ENCODE results near the gene LEO1. TPM values are rescaled to one million over a fixed set of nuclear protein-coding genes. Genes with fewer than 3 reads are reported as not detected.
A peak's percentile ranks its signal among the peaks of the same experiment; 100 is the strongest.

The LEO1 gene
- total and polyA plus RNA-seq, 7 donors: 6.2 to 18.6 (median 7.6) TPM

DNA sequence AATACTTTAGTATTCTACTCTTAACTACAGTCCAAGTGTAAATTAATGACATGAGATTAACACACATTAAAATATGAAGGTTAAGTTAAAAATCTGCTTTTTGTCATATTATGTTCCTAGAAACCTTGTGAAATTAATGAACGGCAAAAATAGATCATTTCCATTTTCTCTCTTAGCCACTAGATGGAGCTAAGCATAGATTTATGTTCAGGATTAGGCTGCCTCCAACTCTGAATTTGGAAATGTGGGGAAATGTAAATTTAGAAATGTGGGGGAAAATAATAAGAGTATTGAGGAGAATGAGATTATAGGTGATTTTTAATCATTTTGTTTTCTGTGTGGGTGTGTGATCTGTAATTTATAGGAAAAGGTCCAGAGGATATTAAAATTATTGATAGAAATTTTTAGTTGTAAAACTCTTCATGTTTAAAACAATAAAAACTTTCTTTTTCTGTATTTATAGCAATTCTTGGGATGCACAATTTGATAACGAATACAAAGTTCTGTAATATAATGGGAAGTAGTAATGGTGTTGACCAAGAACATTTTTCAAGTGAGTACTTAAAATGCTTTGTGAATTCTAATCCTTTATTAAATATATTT lies 82.9 kb downstream of the LEO1 start:
- TF ChIP-seq, protein P1, sequence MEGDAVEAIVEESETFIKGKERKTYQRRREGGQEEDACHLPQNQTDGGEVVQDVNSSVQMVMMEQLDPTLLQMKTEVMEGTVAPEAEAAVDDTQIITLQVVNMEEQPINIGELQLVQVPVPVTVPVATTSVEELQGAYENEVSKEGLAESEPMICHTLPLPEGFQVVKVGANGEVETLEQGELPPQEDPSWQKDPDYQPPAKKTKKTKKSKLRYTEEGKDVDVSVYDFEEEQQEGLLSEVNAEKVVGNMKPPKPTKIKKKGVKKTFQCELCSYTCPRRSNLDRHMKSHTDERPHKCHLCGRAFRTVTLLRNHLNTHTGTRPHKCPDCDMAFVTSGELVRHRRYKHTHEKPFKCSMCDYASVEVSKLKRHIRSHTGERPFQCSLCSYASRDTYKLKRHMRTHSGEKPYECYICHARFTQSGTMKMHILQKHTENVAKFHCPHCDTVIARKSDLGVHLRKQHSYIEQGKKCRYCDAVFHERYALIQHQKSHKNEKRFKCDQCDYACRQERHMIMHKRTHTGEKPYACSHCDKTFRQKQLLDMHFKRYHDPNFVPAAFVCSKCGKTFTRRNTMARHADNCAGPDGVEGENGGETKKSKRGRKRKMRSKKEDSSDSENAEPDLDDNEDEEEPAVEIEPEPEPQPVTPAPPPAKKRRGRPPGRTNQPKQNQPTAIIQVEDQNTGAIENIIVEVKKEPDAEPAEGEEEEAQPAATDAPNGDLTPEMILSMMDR (IDR thresholded peaks at IDR 0.05): peak; percentile 71
- ATAC-seq: peak in 2 of 4 donors; percentile 47 to 62
- no peak overlapping the region for H3K4me3 ChIP-seq

More for the DNA sequence above, 82.9 kb downstream of the LEO1 start:
- no peak overlapping the region for H3K27ac ChIP-seq
- no peak for DNase-seq
- intact Hi-C loops (cut with DNase I): loop anchor here in 1 of 2 donors (10.0 kb wide), 4 partner anchors 54 to 336 kb away; no protein-coding TSS in a partner anchor
- 31 to 34% (median 33%) methylated on average over 2 of the region's 2 CpGs for WGBS, 3 donors
- H3K36me3 ChIP-seq (ENCODE audit: insufficient read depth in 1 of 2, low read depth in 1 of 2): peaks cover 0 to 33% of the 10 kb centered on the region in 2 donors
- H3K9me3 ChIP-seq: no peaks in the 10 kb centered on the region
- H3K27me3 ChIP-seq (ENCODE audit: insufficient read depth in 3 of 3, low read length in 2 of 3): no peaks in the 10 kb centered on the region
- H3K4me1 ChIP-seq: no peaks in the 10 kb centered on the region

Other genes starting within 250 kb of the LEO1 start
- 10 to 100 TPM in 2 of 4 donors, 1 to 10 TPM in 2; 5.6 to 16.8 (median 9.8) TPM for gene LYSMD2, start 234.1 kb downstream of the LEO1 start, total RNA-seq
- gene LYSMD2, start 234.1 kb downstream of the LEO1 start, polyA plus RNA-seq: 1 to 10 TPM; 4.3 to 9.7 (median 6.8) TPM
- 1 to 10 TPM; 2.1 to 5.8 (median 2.1) TPM for gene TMOD2, start 220.2 kb downstream of the LEO1 start, total RNA-seq
- 1 to 10 TPM in 1 of 3 donors, under 1 TPM in 2; 0.49 to 2.6 (median 0.82) TPM for gene TMOD2, start 220.2 kb downstream of the LEO1 start, polyA plus RNA-seq
- gene TMOD3, start 142.1 kb downstream of the LEO1 start, total RNA-seq: 10 to 100 TPM in 1 of 4 donors, 1 to 10 TPM in 3; 6.4 to 22.6 (median 7.9) TPM
- gene TMOD3, start 142.1 kb downstream of the LEO1 start, polyA plus RNA-seq: 10 to 100 TPM in 1 of 3 donors, 1 to 10 TPM in 2; 1.8 to 12.0 (median 4.1) TPM
- gene MAPK6, start 47.4 kb upstream of the LEO1 start, total RNA-seq: 10 to 100 TPM; 29.4 to 58.5 (median 47.7) TPM
- 10 to 100 TPM; 21.1 to 62.7 (median 48.5) TPM for gene MAPK6, start 47.4 kb upstream of the LEO1 start, polyA plus RNA-seq
- gene BCL2L10, start 141.0 kb upstream of the LEO1 start, total RNA-seq: not detected
- under 1 TPM in 1 of 3 donors, not detected in 2; 0.04 TPM for gene BCL2L10, start 141.0 kb upstream of the LEO1 start, polyA plus RNA-seq
- gene GNB5, start 219.6 kb upstream of the LEO1 start, total RNA-seq: 1 to 10 TPM; 1.1 to 2.5 (median 1.4) TPM
- 1 to 10 TPM in 2 of 3 donors, under 1 TPM in 1; 0.86 to 1.5 (median 1.3) TPM for gene GNB5, start 219.6 kb upstream of the LEO1 start, polyA plus RNA-seq

Data from psoas muscle (tissue), 8 donors.